Stomach (tissue), 9 donors: ENCODE data around the gene FEV. TPM values are rescaled to one million over a fixed set of nuclear protein-coding genes. Genes with fewer than 3 reads are reported as not detected.

ENCODE experiments used
- DNase-seq, 2 donors: peaks; one replicate each; pipeline versions ENCODE4 v3.0.0 to v3.0.0-alpha.2; 2013 to 2019
- H3K27ac ChIP-seq, 5 donors: fragments of 200-600 bp in 4 of 5; sonication (generic) in 4 of 5; one replicate each; pipeline ENCODE4 v1.5.1; 2013 to 2019; ENCODE audit warnings: mild to moderate bottlenecking in 1 of 5, moderate library complexity in 1 of 5
- H3K27me3 ChIP-seq, 3 donors: fragments of 200-600 bp; sonication (generic); one replicate each; pipeline ENCODE4 v1.5.1; 2017 to 2019; ENCODE audit warnings: mixed run types in 1 of 3
- H3K36me3 ChIP-seq, 4 donors: fragments of 200-600 bp; sonication (generic); 1 replicate in 3 of 4; 2 replicates in 1 of 4; pipeline ENCODE4 v1.5.1; 2016 to 2019
- H3K4me1 ChIP-seq, 4 donors: fragments of 200-600 bp; sonication (generic); one replicate each; pipeline ENCODE4 v1.5.1; 2016 to 2019
- H3K4me3 ChIP-seq, 4 donors: fragments of 200-600 bp; sonication (generic) in 3 of 4; one replicate each; pipeline ENCODE4 v1.5.1; 2016 to 2019; ENCODE audit warnings: mild to moderate bottlenecking in 1 of 4
- H3K9me3 ChIP-seq, 4 donors: fragments of 200-600 bp; sonication (generic); one replicate each; pipeline ENCODE4 v1.5.1; 2016 to 2019
- CTCF ChIP-seq, 7 experiments: fragments of 450-650 bp in 4 of 7; fragments of 200-600 bp in 3 of 7; sonication (generic) in 3 of 7; IDR thresholded peaks; one replicate each; pipeline ENCODE4 v1.5.1; 2016 to 2019; ENCODE audit warnings: antibody characterized with exemption in 7 of 7, control low read depth in 2 of 7, mild to moderate bottlenecking in 1 of 7
- EP300 ChIP-seq: sonication (generic); formaldehyde crosslinking; IDR thresholded peaks from one replicate; pipeline ENCODE4 v1.6.1; 2017; ENCODE audit warnings: antibody characterized with exemption
- POLR2A ChIP-seq, 4 donors: fragments of 450-650 bp; IDR thresholded peaks; one replicate each; pipeline ENCODE4 v1.6.1; 2016; ENCODE audit warnings: antibody characterized with exemption in 4 of 4, control low read depth in 2 of 4, mild to moderate bottlenecking in 1 of 4, moderate library complexity in 1 of 4
- POLR2AphosphoS5 ChIP-seq, 3 donors: sonication (generic); formaldehyde crosslinking; IDR thresholded peaks; one replicate each; pipeline ENCODE4 v1.6.1; 2016; ENCODE audit warnings: antibody characterized with exemption in 3 of 3
- WGBS, 5 donors: extraction: QIAGEN DNeasy Blood & Tissue Kit in 3 of 5; methylation state at CpG; one replicate each; pipeline versions ENCODE4 v1.1.5 to v1.1.7; 2013 to 2018; 5-methylcytosine and 5-hydroxymethylcytosine counted together
- intact Hi-C: fragments of 100-400 bp; cut with DNase I; formaldehyde crosslinking; loops from one replicate; pipeline ENCODE4 v1.15.1; 2023; ENCODE audit warnings: low total_unique reads
- polyA plus RNA-seq, 3 donors: library from polyadenylated mRNA; stranded (reverse); fragments of 200-250 nt; gene quantifications; one replicate each; pipeline ENCODE4 v1.2.3, GENCODE V29; 2013
- total RNA-seq, 5 donors: library from RNA; depleted of rRNA; stranded (reverse); fragments of >200 nt; gene quantifications; one replicate each; pipeline versions ENCODE4 v1.1.0 to v1.2.3, GENCODE V29; 2014 to 2016
- donor health status: healthy with polysubstance abuse.
- donor health status: Bipolar disorder and iron deficiency.
- donor health status: healthy.

FEV gene
- total and polyA plus RNA-seq, 8 donors, result 0.28 to 6.4 (median 1.1) TPM; not detected in 4

DNA sequence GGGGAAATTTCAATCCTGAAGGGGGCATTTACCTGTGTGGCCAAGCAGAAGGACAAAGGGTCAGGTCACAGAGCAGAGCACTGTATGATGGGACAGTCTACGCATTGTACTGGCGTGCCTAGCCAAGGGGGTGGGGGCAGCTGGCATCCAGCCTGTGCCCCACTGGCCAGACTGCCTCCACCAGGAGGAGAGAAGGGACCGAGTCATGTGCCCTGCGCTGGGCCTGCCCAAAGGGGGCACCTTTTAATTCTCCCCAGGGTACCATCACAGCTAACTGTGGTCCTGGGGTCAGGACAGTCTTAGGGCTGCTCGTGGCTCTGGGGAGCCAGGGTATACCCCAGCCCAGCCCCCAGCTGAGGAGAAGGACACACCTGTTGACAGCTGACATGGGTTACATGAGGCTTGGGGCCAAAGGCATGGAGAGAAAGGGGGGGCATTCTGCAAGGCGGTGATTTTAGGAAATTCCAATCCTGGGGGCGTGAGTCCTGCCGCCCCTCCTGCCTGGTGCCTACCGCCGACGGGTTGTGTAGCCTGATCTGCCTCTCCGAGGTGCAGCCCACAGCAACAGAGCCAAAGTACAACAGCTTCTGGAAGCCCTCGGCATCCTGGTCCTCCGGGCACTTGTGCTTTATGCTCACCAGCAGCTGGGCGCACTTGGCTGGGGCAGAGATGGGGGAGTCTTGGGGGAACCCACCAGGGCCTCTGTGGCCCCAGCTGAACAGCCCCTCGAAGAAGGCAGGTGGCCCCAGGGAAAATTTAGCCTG, 45.4 kb upstream of the FEV start:
- Histone ChIP-seq H3K4me3 (no peak overlapping the region), H3K27ac (no peak overlapping the region), H3K9me3 (no peaks in the 10 kb centered on the region), H3K27me3 (peaks cover 0 to 60% (median 6%) of the 10 kb centered on the region in 3 donors), H3K4me1 (no peaks in the 10 kb centered on the region), H3K36me3 (no peaks in the 10 kb centered on the region)
- intact Hi-C loops, result no loop called here
- 74 to 82% (median 79%) methylated on average over 9 to 16 of the region's 16 CpGs for WGBS, 5 donors
- TF ChIP-seq POLR2A (IDR thresholded peaks at IDR 0.05), result no peak
- no peak for TF ChIP-seq CTCF (IDR thresholded peaks at IDR 0.05)
- no peak for TF ChIP-seq EP300
- TF ChIP-seq POLR2AphosphoS5 (IDR thresholded peaks at IDR 0.05), result no peak
- DNase-seq, result no peak

GRCh38 chr2:219029829-219030165, 44.8 kb upstream of the FEV start:
- DNase-seq, result peak; percentile 90 to 92
- H3K4me1 ChIP-seq, result no peaks in the 10 kb centered on the region
- WGBS, 5 donors, result 39 to 44% (median 41%) methylated on average over 7 to 9 of the region's 9 CpGs
- intact Hi-C loops, result loop anchor here (10.0 kb wide), 2 partner anchors 125 to 275 kb away; partner anchors contain the start of gene PTPRN
- no peak overlapping the region for H3K4me3 ChIP-seq
- H3K27me3 ChIP-seq, result peaks cover 0 to 57% (median 6%) of the 10 kb centered on the region in 3 donors
- H3K36me3 ChIP-seq, result no peaks in the 10 kb centered on the region
- no peak overlapping the region for H3K27ac ChIP-seq
- H3K9me3 ChIP-seq, result no peaks in the 10 kb centered on the region
- TF ChIP-seq CTCF (IDR thresholded peaks at IDR 0.05) (peak in 6 of 7 experiments; percentile 85 to 98 (median 90)), POLR2AphosphoS5 (IDR thresholded peaks at IDR 0.05) (peak in 1 of 3 donors; percentile 61), POLR2A (IDR thresholded peaks at IDR 0.05) (no peak)

DNA sequence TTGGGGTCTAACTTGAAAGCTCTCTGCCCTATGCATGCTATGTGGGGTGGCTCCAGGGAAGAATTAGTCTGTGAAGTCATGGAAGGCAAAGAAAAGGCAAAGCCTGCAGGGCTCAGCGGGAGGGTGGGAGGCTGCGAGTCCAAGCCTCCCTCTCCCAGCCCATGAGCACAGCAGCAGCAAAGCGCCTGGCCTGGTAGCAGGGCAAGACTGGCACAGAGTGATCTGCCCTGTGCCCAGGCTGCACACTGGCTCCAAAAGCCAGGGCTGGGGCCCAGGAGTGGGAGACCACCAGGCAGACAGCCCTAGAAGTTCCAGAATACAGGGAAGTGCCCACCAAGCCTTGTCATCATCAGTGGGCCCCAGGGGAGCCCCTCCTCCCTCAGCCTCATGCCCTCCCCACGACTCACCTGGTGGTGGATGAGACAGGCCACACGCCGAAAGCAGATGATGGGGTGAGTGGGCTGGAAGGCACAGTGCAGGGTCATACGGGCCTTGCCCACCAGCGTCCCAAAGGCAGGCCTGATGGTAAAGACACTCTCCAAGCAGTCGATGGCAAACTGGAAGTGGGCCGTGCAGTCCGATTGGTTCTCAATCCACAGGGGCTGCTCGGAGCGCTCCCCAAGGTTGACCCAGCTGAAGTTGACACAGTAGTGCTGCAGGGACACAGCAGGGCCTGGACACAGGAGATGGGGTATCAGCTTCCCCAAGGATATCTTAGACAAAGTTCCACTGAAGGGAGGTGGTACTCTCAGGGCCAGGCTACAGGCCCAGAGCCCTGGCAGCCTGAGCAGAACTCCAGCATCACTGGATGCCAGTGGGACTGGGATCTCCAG, 44.2 kb upstream of the FEV start:
- Histone ChIP-seq H3K4me3 (no peak overlapping the region), H3K4me1 (no peaks in the 10 kb centered on the region), H3K36me3 (no peaks in the 10 kb centered on the region), H3K27me3 (peaks cover 0 to 57% (median 6%) of the 10 kb centered on the region in 3 donors), H3K27ac (no peak overlapping the region), H3K9me3 (no peaks in the 10 kb centered on the region)
- WGBS, 5 donors, result 75 to 82% (median 80%) methylated on average over 11 to 13 of the region's 13 CpGs
- TF ChIP-seq POLR2A (IDR thresholded peaks at IDR 0.05) (no peak), CTCF (IDR thresholded peaks at IDR 0.05) (no peak), EP300 (no peak), POLR2AphosphoS5 (IDR thresholded peaks at IDR 0.05) (no peak)
- no peak for DNase-seq
- intact Hi-C loops, result loop anchor here (10.0 kb wide), 2 partner anchors 126 to 276 kb away; partner anchors contain the start of gene PTPRN

GRCh38 chr2:219028141-219028540, 43.2 kb upstream of the FEV start:
- TF ChIP-seq CTCF (IDR thresholded peaks at IDR 0.05), result no peak
- TF ChIP-seq EP300, result no peak
- TF ChIP-seq POLR2A (IDR thresholded peaks at IDR 0.05), result no peak
- intact Hi-C loops, result loop anchor here (10.0 kb wide), 2 partner anchors 127 to 277 kb away; partner anchors contain the start of gene PTPRN
- Histone ChIP-seq H3K27me3 (peaks cover 0 to 55% (median 6%) of the 10 kb centered on the region in 3 donors), H3K4me3 (no peak overlapping the region), H3K36me3 (no peaks in the 10 kb centered on the region), H3K4me1 (no peaks in the 10 kb centered on the region), H3K9me3 (no peaks in the 10 kb centered on the region), H3K27ac (no peak overlapping the region)
- whole genome bisulfite sequencing, 5 donors, result 69 to 81% (median 76%) methylated on average over 5 of the region's 5 CpGs
- DNase-seq, result no peak
